GM12878 (cell line): ENCODE data around the gene MAFB. TPM values are rescaled to one million over a fixed set of nuclear protein-coding genes. Genes with fewer than 3 reads are reported as not detected.

ENCODE experiments used
- ATAC-seq: fragments of 200-7000 bp; cut with Tn5 transposase; 3 replicates; pipeline ENCODE4 v1.9.1; 2020; ENCODE audit warnings: mild to moderate bottlenecking, moderate library complexity
- BruUV-seq: library from RNA; stranded (reverse); fragments of 400-500 nt; replicated peaks from 2 replicates; lab custom pipeline; 2021; lab: Mats Ljungman, UMichigan
- CTCF ChIA-PET: fragments of 300-600 bp; sonication (Branson Sonifier 250); formaldehyde crosslinking; extraction: SDS; loops from one replicate; lab custom pipeline; 2021; ENCODE audit warnings: inconsistent platforms; lab: Yijun Ruan, JAX
- POLR2A ChIA-PET: fragments of 350-600 bp; formaldehyde crosslinking; extraction: SDS; loops from one replicate; lab custom pipeline; 2021; ENCODE audit warnings: inconsistent platforms; lab: Charles Lee
- RAD21 ChIA-PET: fragments of 300-600 bp; sonication (Branson Sonifier 250); formaldehyde crosslinking; loops from one replicate; lab custom pipeline; 2023; ENCODE audit warnings: antibody characterized with exemption; ENCODE audit not compliant: unreplicated experiment; lab: Charles Lee
- SMC1A ChIA-PET: fragments of 300-600 bp; sonication (Branson Sonifier 250); formaldehyde crosslinking; loops from one replicate; lab custom pipeline; 2023; ENCODE audit not compliant: unreplicated experiment, uncharacterized antibody; lab: Charles Lee
- DNase-seq: peaks from one replicate; pipeline ENCODE4 v3.0.0-alpha.2; 2011; ENCODE audit warnings: low read depth, low spot score
- FAIRE-seq: peaks from 3 replicates; lab custom pipeline; 2011; peaks lifted over from hg19 to GRCh38; lab: Jason Lieb, UNC
- H2AFZ ChIP-seq: 2 replicates; pipeline ENCODE4 v1.6.0; 2011; ENCODE audit warnings: low read depth, low read length, control low read depth; ENCODE audit not compliant: control insufficient read depth
- H3K27ac ChIP-seq: 2 replicates; pipeline ENCODE4 v1.5.1; 2011; ENCODE audit warnings: control low read depth; ENCODE audit not compliant: control insufficient read depth, insufficient read depth
- H3K27me3 ChIP-seq, 2 experiments: replicated peaks in 1 of 2; 2 replicates each; pipeline versions ENCODE4 v1.6.0 to v1.6.1; 2011; ENCODE audit warnings: low read length in 1 of 2; ENCODE audit not compliant: control insufficient read depth in 2 of 2, insufficient read depth in 2 of 2
- H3K36me3 ChIP-seq, 2 experiments: 2 replicates each; pipeline ENCODE4 v1.5.1; 2011; ENCODE audit warnings: low read length in 1 of 2; ENCODE audit not compliant: control insufficient read depth in 2 of 2, insufficient read depth in 2 of 2
- H3K4me1 ChIP-seq: 2 replicates; pipeline ENCODE4 v1.6.1; 2011; ENCODE audit warnings: mild to moderate bottlenecking, low read length, moderate library complexity, mixed read lengths; ENCODE audit not compliant: control insufficient read depth, insufficient read depth
- H3K4me2 ChIP-seq: 2 replicates; pipeline ENCODE4 v1.6.0; 2011; ENCODE audit warnings: control low read depth; ENCODE audit not compliant: control insufficient read depth, insufficient read depth
- H3K4me3 ChIP-seq: fragments of 200-600 bp; sonication (generic); 2 replicates; pipeline ENCODE4 v1.5.1; 2016
- H3K79me2 ChIP-seq: 2 replicates; pipeline ENCODE4 v1.6.0; 2011; ENCODE audit warnings: low read length; ENCODE audit not compliant: control insufficient read depth, insufficient read depth
- H3K9ac ChIP-seq: 2 replicates; pipeline ENCODE4 v1.8.0; 2011; ENCODE audit warnings: low read length, control low read depth, mixed read lengths; ENCODE audit not compliant: control insufficient read depth, insufficient read depth
- H3K9me3 ChIP-seq: replicated peaks from 3 replicates; pipeline ENCODE4 v1.5.1; 2011; ENCODE audit warnings: mild to moderate bottlenecking, low read length; ENCODE audit not compliant: control insufficient read depth, insufficient read depth
- H4K20me1 ChIP-seq: 2 replicates; pipeline ENCODE4 v1.6.0; 2011; ENCODE audit not compliant: control insufficient read depth, insufficient read depth
- CEBPB ChIP-seq, 2 experiments: fragments of 150-350 bp in 1 of 2; IDR thresholded peaks; 2 replicates each; pipeline ENCODE4 v1.6.1; 2012 to 2014; ENCODE audit warnings: low read depth in 2 of 2, low read length in 2 of 2, borderline replicate concordance in 1 of 2, inconsistent platforms in 1 of 2
- CHD1 ChIP-seq: IDR thresholded peaks from 2 replicates; pipeline ENCODE4 v1.6.1; 2012; ENCODE audit warnings: low read depth, low read length, improper control_type of control experiment
- ESRRA ChIP-seq: IDR thresholded peaks from 2 replicates; pipeline ENCODE4 v1.6.1; 2012; ENCODE audit warnings: mild to moderate bottlenecking, low read length, improper control_type of control experiment
- IKZF2 ChIP-seq, 2 experiments: fragments of 450-650 bp; IDR thresholded peaks; 2 replicates each; pipeline ENCODE4 v1.6.1; 2017; ENCODE audit warnings: mild to moderate bottlenecking in 2 of 2, moderate library complexity in 2 of 2
- JUND ChIP-seq: IDR thresholded peaks from 2 replicates; pipeline ENCODE4 v1.6.1; 2012; ENCODE audit warnings: low read depth, mild to moderate bottlenecking, low read length, improper control_type of control experiment, moderate library complexity
- MLLT1 ChIP-seq: fragments of 450-650 bp; IDR thresholded peaks from 2 replicates; pipeline ENCODE4 v1.6.1; 2016; ENCODE audit warnings: mild to moderate bottlenecking
- NFYB ChIP-seq: IDR thresholded peaks from 2 replicates; pipeline ENCODE4 v1.6.1; 2011; ENCODE audit warnings: low read depth, mild to moderate bottlenecking, low read length, improper control_type of control experiment, moderate library complexity; ENCODE audit not compliant: insufficient read depth
- RAD51 ChIP-seq: fragments of 450-650 bp; IDR thresholded peaks from 2 replicates; pipeline ENCODE4 v1.6.1; 2016; ENCODE audit warnings: moderate library complexity, mild to moderate bottlenecking, inconsistent platforms
- SREBF2 ChIP-seq: IDR thresholded peaks from 2 replicates; pipeline ENCODE4 v1.6.1; 2012; ENCODE audit warnings: mild to moderate bottlenecking, low read length
- TCF12 ChIP-seq: IDR thresholded peaks from 2 replicates; pipeline ENCODE4 v1.6.1; 2011; ENCODE audit warnings: low read depth, mild to moderate bottlenecking, low read length
- TCF7 ChIP-seq: IDR thresholded peaks from 2 replicates; pipeline ENCODE4 v1.6.1; 2014; ENCODE audit warnings: antibody characterized with exemption, borderline replicate concordance
- WGBS: methylation state at CpG from one replicate; pipeline ENCODE4 v1.1.6; 2016; ENCODE audit warnings: low lambda C conversion rate; ENCODE audit not compliant: insufficient replicate concordance, insufficient coverage; ENCODE audit errors: missing lambda C conversion rate; 5-methylcytosine and 5-hydroxymethylcytosine counted together
- in situ Hi-C: fragments of 300-500 bp; cut with MboI; formaldehyde crosslinking; loops from 9 replicates; pipeline ENCODE4 v1.14.3; 2018; ENCODE audit warnings: mixed read lengths
- intact Hi-C: fragments of 100-400 bp; cut with micrococcal nuclease; formaldehyde crosslinking; loops from one replicate; pipeline ENCODE4 v1.14.2; 2022; ENCODE audit not compliant: unreplicated experiment
- polyA plus RNA-seq, 11 experiments: library from polyadenylated mRNA; depleted of rRNA in 4 of 11; unstranded in 6 of 11; stranded (reverse) in 5 of 11; fragments of >200 nt; fragmentation: Nextera tagmentation in 4 of 11; fragmentation: Illumina TruSeq in 1 of 11; extraction: Ambion mirVana in 4 of 11; extraction: Trizol in 1 of 11; gene quantifications; 1 replicate in 1 of 11; 2 replicates in 10 of 11; pipeline versions ENCODE4 v1.2.1 to v1.2.3, GENCODE V29; 2011 to 2016; ENCODE audit warnings: inconsistent platforms in 2 of 11, missing spikeins in 2 of 11, low read depth in 1 of 11
- total RNA-seq, 4 experiments: library from RNA; depleted of rRNA in 3 of 4; stranded (reverse); fragments of >200 nt in 3 of 4; fragmentation: Illumina TruSeq in 1 of 4; extraction: Trizol in 1 of 4; gene quantifications; 2 replicates each; pipeline versions ENCODE4 v1.2.1 to v1.2.3, GENCODE V29; 2013 to 2021
- TF ChIP-seq, protein P1 (sequence below): fragments of 150-350 bp; IDR thresholded peaks from 2 replicates; pipeline ENCODE4 v1.6.1; 2016; ENCODE audit warnings: low read depth, low read length

Gene MAFB
- total and polyA plus RNA-seq, 10 of the 15 experiments (the other 5 are each of a cell fraction or from before 2014, with no cell fraction given): 0.01 to 0.08 (median 0.01) TPM; not detected in 7

DNA sequence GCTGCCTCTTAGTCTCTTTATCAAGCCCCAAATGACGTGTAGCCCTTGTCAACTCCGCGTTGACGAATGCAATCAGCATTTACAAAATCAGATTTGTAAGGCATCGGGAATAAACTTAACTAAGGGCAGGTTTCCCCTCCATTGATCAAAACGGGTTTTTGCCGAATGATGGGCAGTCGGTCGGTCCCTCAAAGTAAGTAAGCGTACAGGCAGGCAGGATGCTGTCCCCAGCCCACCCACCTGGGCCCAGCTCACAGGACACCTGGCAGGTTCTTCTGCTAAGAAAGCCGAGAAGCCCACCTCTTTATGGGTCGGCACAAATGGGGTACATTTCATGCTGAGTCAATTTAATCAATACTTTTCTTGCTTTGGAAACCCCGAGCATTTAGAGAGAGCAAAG, 22.0 kb upstream of the MAFB start:
- intact Hi-C loops: no loop called here
- Histone ChIP-seq H3K36me3 (no peaks in the 10 kb centered on the region), H3K4me2 (no peak overlapping the region)

More for the DNA sequence above, 22.0 kb upstream of the MAFB start:
- no peak overlapping the region for H3K9ac ChIP-seq
- ChIA-PET CTCF (no interaction called here), SMC1A (interaction anchor here (1.4 kb wide), 1 partner anchor 9 kb away, joined by 3 read pairs; no protein-coding TSS in a partner anchor), RAD21 (no interaction called here), POLR2A (no interaction called here)
- no peak for FAIRE-seq
- ATAC-seq: no peak
- no peak overlapping the region for H3K27ac ChIP-seq
- no peak overlapping the region for H3K4me3 ChIP-seq
- no peaks in the 10 kb centered on the region for H3K79me2 ChIP-seq
- DNase-seq: no peak
- BruUV-seq: no TSS peak
- WGBS: 33% methylated on average over 13 of the region's 13 CpGs
- H4K20me1 ChIP-seq: no peaks in the 10 kb centered on the region
- 0 out of 4 replicates have a peak, but pooled peaks cover 0 to 5% of the 10 kb centered on the region in 2 experiments for H3K27me3 ChIP-seq
- no peak overlapping the region for H2AFZ ChIP-seq
- H3K9me3 ChIP-seq: no peaks in the 10 kb centered on the region
- in situ Hi-C loops: no loop called here
- no peak for TF ChIP-seq CEBPB (IDR thresholded peaks at IDR 0.05; ENCODE audit: borderline replicate concordance in 1 of 2, low read depth in 2 of 2, low read length in 2 of 2)
- TF ChIP-seq CHD1: no peak
- no peak for TF ChIP-seq NFYB
- TF ChIP-seq, protein P1, sequence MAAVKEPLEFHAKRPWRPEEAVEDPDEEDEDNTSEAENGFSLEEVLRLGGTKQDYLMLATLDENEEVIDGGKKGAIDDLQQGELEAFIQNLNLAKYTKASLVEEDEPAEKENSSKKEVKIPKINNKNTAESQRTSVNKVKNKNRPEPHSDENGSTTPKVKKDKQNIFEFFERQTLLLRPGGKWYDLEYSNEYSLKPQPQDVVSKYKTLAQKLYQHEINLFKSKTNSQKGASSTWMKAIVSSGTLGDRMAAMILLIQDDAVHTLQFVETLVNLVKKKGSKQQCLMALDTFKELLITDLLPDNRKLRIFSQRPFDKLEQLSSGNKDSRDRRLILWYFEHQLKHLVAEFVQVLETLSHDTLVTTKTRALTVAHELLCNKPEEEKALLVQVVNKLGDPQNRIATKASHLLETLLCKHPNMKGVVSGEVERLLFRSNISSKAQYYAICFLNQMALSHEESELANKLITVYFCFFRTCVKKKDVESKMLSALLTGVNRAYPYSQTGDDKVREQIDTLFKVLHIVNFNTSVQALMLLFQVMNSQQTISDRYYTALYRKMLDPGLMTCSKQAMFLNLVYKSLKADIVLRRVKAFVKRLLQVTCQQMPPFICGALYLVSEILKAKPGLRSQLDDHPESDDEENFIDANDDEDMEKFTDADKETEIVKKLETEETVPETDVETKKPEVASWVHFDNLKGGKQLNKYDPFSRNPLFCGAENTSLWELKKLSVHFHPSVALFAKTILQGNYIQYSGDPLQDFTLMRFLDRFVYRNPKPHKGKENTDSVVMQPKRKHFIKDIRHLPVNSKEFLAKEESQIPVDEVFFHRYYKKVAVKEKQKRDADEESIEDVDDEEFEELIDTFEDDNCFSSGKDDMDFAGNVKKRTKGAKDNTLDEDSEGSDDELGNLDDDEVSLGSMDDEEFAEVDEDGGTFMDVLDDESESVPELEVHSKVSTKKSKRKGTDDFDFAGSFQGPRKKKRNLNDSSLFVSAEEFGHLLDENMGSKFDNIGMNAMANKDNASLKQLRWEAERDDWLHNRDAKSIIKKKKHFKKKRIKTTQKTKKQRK: no peak
- no peak for TF ChIP-seq TCF7
- TF ChIP-seq ESRRA: no peak
- TF ChIP-seq JUND: no peak
- TF ChIP-seq MLLT1: no peak
- TF ChIP-seq RAD51: no peak
- no peak for TF ChIP-seq IKZF2 (IDR thresholded peaks at IDR 0.05)
- TF ChIP-seq SREBF2: no peak
- no peak for TF ChIP-seq TCF12
- peaks cover 6% of the 10 kb centered on the region for H3K4me1 ChIP-seq
